ENCODE data around the gene METRN.

The METRN gene

DNA sequence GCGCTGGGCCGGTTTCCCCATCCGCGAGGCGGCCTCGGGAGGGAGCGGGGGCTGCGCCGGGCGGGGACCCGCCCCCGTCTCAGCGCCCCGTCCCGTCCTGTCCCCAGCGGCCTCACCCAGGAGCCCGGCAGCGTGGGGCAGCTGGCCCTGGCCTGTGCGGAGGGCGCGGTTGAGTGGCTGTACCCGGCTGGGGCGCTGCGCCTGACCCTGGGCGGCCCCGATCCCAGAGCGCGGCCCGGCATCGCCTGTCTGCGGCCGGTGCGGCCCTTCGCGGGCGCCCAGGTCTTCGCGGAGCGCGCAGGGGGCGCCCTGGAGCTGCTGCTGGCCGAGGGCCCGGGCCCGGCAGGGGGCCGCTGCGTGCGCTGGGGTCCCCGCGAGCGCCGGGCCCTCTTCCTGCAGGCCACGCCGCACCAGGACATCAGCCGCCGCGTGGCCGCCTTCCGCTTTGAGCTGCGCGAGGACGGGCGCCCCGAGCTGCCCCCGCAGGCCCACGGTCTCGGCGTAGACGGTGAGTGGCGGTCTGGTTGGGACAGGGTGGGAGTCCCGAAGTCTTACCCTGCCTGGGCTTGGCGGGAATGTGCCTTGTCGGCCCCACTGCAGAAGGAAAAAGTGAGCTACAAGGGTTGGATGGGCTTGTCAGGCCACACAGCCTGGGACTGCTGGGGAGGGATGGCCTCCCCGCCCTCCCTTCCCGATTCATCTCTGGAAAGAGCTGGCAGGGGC, 720 bp downstream of the METRN start:
- no peak for TF ChIP-seq EZH2phosphoT487 (IDR thresholded peaks at IDR 0.05; ENCODE audit: borderline replicate concordance)
- TF ChIP-seq, protein P1, sequence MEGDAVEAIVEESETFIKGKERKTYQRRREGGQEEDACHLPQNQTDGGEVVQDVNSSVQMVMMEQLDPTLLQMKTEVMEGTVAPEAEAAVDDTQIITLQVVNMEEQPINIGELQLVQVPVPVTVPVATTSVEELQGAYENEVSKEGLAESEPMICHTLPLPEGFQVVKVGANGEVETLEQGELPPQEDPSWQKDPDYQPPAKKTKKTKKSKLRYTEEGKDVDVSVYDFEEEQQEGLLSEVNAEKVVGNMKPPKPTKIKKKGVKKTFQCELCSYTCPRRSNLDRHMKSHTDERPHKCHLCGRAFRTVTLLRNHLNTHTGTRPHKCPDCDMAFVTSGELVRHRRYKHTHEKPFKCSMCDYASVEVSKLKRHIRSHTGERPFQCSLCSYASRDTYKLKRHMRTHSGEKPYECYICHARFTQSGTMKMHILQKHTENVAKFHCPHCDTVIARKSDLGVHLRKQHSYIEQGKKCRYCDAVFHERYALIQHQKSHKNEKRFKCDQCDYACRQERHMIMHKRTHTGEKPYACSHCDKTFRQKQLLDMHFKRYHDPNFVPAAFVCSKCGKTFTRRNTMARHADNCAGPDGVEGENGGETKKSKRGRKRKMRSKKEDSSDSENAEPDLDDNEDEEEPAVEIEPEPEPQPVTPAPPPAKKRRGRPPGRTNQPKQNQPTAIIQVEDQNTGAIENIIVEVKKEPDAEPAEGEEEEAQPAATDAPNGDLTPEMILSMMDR (conservative IDR thresholded peaks at IDR 0.05; ENCODE audit: low read length) = no peak
- H3K4me3 ChIP-seq (ENCODE audit: low read length, poor library complexity, severe bottlenecking) = peak overlapping the region; percentile 60
- peaks cover 7% of the 10 kb centered on the region for H3K4me1 ChIP-seq (ENCODE audit: insufficient read depth, low read length, poor library complexity, severe bottlenecking)
- no peaks in the 10 kb centered on the region for H4K20me1 ChIP-seq (ENCODE audit: insufficient read depth, low read length, poor library complexity, severe bottlenecking)
- no peaks in the 10 kb centered on the region for H3F3A ChIP-seq (ENCODE audit: low read depth)
- H3K9me2 ChIP-seq (replicated peaks; ENCODE audit: low read depth, low read length) = no peaks in the 10 kb centered on the region
- H3K9ac ChIP-seq (ENCODE audit: low read depth, low read length, poor library complexity, severe bottlenecking) = no peak overlapping the region
- H3K36me3 ChIP-seq (ENCODE audit: insufficient read depth, low read length) = no peaks in the 10 kb centered on the region
- H2AFZ ChIP-seq (ENCODE audit: low read length) = no peak overlapping the region
- no peaks in the 10 kb centered on the region for H3K27me3 ChIP-seq (ENCODE audit: insufficient read depth, low read length, poor library complexity, severe bottlenecking)
- H3K9me3 ChIP-seq (ENCODE audit: insufficient read depth, low read depth, low read length) = no peaks in the 10 kb centered on the region
- peak overlapping the region; percentile 44 for H3K4me2 ChIP-seq (ENCODE audit: low read depth, low read length, poor library complexity, severe bottlenecking)
- H3K79me2 ChIP-seq (ENCODE audit: insufficient read depth, low read length) = no peaks in the 10 kb centered on the region

DNA sequence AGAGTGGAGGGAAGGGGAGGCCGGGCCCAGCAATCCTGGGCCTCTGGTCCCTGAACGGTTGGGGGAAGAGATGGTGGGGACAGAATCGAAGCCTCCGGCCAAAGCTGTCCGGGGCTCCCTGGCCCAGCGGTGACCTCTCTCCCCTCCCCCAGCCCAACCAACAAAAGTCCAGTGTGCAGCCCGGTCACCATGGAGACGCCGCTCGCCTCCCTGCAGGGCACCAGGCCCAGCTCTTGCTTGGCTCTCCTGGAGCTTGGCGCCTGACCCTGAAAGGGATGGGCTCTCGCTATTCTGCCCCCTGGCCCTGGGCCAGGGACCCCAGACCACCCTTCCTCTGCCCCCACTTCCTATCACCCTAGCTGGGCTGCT, 1.3 kb downstream of the METRN start:
- Histone ChIP-seq H3K79me2 (ENCODE audit: insufficient read depth, low read length) (no peaks in the 10 kb centered on the region), H3K4me3 (ENCODE audit: low read length, poor library complexity, severe bottlenecking) (no peak overlapping the region), H3K9me3 (ENCODE audit: insufficient read depth, low read depth, low read length) (no peaks in the 10 kb centered on the region), H4K20me1 (ENCODE audit: insufficient read depth, low read length, poor library complexity, severe bottlenecking) (no peaks in the 10 kb centered on the region), H3K4me1 (ENCODE audit: insufficient read depth, low read length, poor library complexity, severe bottlenecking) (peaks cover 7% of the 10 kb centered on the region), H2AFZ (ENCODE audit: low read length) (no peak overlapping the region), H3K27me3 (ENCODE audit: insufficient read depth, low read length, poor library complexity, severe bottlenecking) (no peaks in the 10 kb centered on the region), H3K36me3 (ENCODE audit: insufficient read depth, low read length) (no peaks in the 10 kb centered on the region), H3K4me2 (ENCODE audit: low read depth, low read length, poor library complexity, severe bottlenecking) (no peak overlapping the region), H3K9me2 (replicated peaks; ENCODE audit: low read depth, low read length) (no peaks in the 10 kb centered on the region), H3F3A (ENCODE audit: low read depth) (no peaks in the 10 kb centered on the region), H3K9ac (ENCODE audit: low read depth, low read length, poor library complexity, severe bottlenecking) (no peak overlapping the region)
- TF ChIP-seq, protein P1 (conservative IDR thresholded peaks at IDR 0.05; ENCODE audit: low read length) = no peak
- TF ChIP-seq EZH2phosphoT487 (IDR thresholded peaks at IDR 0.05; ENCODE audit: borderline replicate concordance) = no peak

DNA sequence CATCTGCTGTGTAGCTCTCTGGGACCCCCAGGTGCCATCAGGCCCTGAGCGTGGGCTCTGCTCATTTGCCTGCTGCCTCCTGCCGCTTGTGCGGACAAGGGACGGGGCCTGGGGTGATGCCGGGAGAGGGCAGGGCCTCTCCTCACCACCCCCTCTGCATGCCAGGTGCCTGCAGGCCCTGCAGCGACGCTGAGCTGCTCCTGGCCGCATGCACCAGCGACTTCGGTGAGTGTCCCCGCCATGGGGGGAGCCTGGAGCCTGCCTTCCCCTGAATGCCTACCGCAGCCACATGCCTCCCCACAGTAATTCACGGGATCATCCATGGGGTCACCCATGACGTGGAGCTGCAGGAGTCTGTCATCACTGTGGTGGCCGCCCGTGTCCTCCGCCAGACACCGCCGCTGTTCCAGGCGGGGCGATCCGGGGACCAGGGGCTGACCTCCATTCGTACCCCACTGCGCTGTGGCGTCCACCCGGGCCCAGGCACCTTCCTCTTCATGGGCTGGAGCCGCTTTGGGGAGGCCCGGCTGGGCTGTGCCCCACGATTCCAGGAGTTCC, 1.9 kb downstream of the METRN start:
- Histone ChIP-seq H4K20me1 (ENCODE audit: insufficient read depth, low read length, poor library complexity, severe bottlenecking) (no peaks in the 10 kb centered on the region), H3K9me2 (replicated peaks; ENCODE audit: low read depth, low read length) (no peaks in the 10 kb centered on the region), H3K4me2 (ENCODE audit: low read depth, low read length, poor library complexity, severe bottlenecking) (no peak overlapping the region), H3K4me3 (ENCODE audit: low read length, poor library complexity, severe bottlenecking) (no peak overlapping the region), H2AFZ (ENCODE audit: low read length) (no peak overlapping the region), H3K9me3 (ENCODE audit: insufficient read depth, low read depth, low read length) (no peaks in the 10 kb centered on the region), H3K9ac (ENCODE audit: low read depth, low read length, poor library complexity, severe bottlenecking) (no peak overlapping the region), H3K36me3 (ENCODE audit: insufficient read depth, low read length) (no peaks in the 10 kb centered on the region), H3F3A (ENCODE audit: low read depth) (no peaks in the 10 kb centered on the region), H3K27me3 (ENCODE audit: insufficient read depth, low read length, poor library complexity, severe bottlenecking) (no peaks in the 10 kb centered on the region), H3K4me1 (ENCODE audit: insufficient read depth, low read length, poor library complexity, severe bottlenecking) (peaks cover 7% of the 10 kb centered on the region), H3K79me2 (ENCODE audit: insufficient read depth, low read length) (no peaks in the 10 kb centered on the region)
- TF ChIP-seq EZH2phosphoT487 (IDR thresholded peaks at IDR 0.05; ENCODE audit: borderline replicate concordance) = no peak
- TF ChIP-seq, protein P1 (conservative IDR thresholded peaks at IDR 0.05; ENCODE audit: low read length) = no peak

Data from Loucy (cell line).